HG03378 (cell line): ENCODE data around the gene FEM1B.

Experiments
- ATAC-seq: cut with Tn5 transposase; IDR thresholded peaks from one replicate; pipeline ENCODE4 v1.9.1; 2021; ENCODE audit warnings: mild to moderate bottlenecking, moderate library complexity; ENCODE audit not compliant: unreplicated experiment

FEM1B gene

GRCh38 chr15:68344600-68344999, 67.1 kb downstream of the FEM1B start:
- no peak for ATAC-seq
